HG03571 (cell line): ENCODE data around the gene FGA.

ENCODE experiments used
- ATAC-seq: cut with Tn5 transposase; IDR thresholded peaks from one replicate; pipeline ENCODE4 v1.9.1; 2021; ENCODE audit not compliant: unreplicated experiment

FGA gene

GRCh38 chr4:154583230-154583629, 7.3 kb downstream of the FGA start:
- no peak for ATAC-seq

GRCh38 chr4:154582723-154583122, 7.8 kb downstream of the FGA start:
- ATAC-seq: no peak

- ATAC-seq: no peak
Measured at GRCh38 chr4:154579927-154580326, 10.6 kb downstream of the FGA start.

GRCh38 chr4:154578919-154579318, 11.6 kb downstream of the FGA start:
- no peak for ATAC-seq

- ATAC-seq: no peak
Measured at GRCh38 chr4:154577324-154577723, 13.2 kb downstream of the FGA start.

- no peak for ATAC-seq
Measured at GRCh38 chr4:154574311-154574710, 16.2 kb downstream of the FGA start.

GRCh38 chr4:154573190-154573870, 17.2 kb downstream of the FGA start:
- no peak for ATAC-seq

- ATAC-seq: no peak
Measured at GRCh38 chr4:154569584-154569983, 21.0 kb downstream of the FGA start.

GRCh38 chr4:154569028-154569427, 21.5 kb downstream of the FGA start:
- ATAC-seq: no peak

GRCh38 chr4:154566639-154567204, 23.8 kb downstream of the FGA start:
- no peak for ATAC-seq

- ATAC-seq: no peak
Measured at GRCh38 chr4:154565704-154566103, 24.8 kb downstream of the FGA start.

GRCh38 chr4:154564311-154564710, 26.2 kb downstream of the FGA start:
- ATAC-seq: no peak

- no peak for ATAC-seq
Measured at GRCh38 chr4:154562697-154563254, 27.8 kb downstream of the FGA start, which contains the start of gene FGB. Gene FGB (plus strand): TSS chr4:154563011. CDS start chr4:154563019, 8 bp downstream.

GRCh38 chr4:154560824-154561231, 29.7 kb downstream of the FGA start:
- no peak for ATAC-seq

GRCh38 chr4:154560419-154560801, 30.1 kb downstream of the FGA start:
- no peak for ATAC-seq

- peak; percentile 61 for ATAC-seq
Measured at GRCh38 chr4:154559494-154560418, 30.8 kb downstream of the FGA start.

- peak; percentile 11 for ATAC-seq
Measured at GRCh38 chr4:154559141-154559493, 31.4 kb downstream of the FGA start.

- ATAC-seq: peak; percentile 47
Measured at GRCh38 chr4:154551872-154552686, 38.5 kb downstream of the FGA start.

GRCh38 chr4:154549894-154550790, 40.4 kb downstream of the FGA start, which contains the start of gene PLRG1:
Gene PLRG1 (minus strand): TSS chr4:154550400. CDS start chr4:154550308, 92 bp downstream.
- ATAC-seq: peak; percentile 98

- no peak for ATAC-seq
Measured at GRCh38 chr4:154545689-154546088, 44.9 kb downstream of the FGA start.
